ENCODE measurements around the gene GJB1.
A peak's percentile ranks its signal among the peaks of the same experiment; 100 is the strongest.
"Not testable (repeated sequence)": the region's sequence is repeated elsewhere in the genome, so short reads cannot be mapped to it uniquely, and the experiment has no call there.

GJB1 gene

GRCh38 chrX:71256051-71256450 is 33.0 kb downstream of the GJB1 start:
- intact Hi-C loops (cut with DNase I; ENCODE audit: low total_unique reads), result loop anchor here (10.0 kb wide), 1 partner anchor 109 kb away; the partner anchor contains the start of gene TAF1
- H3K9me3 ChIP-seq, result no peaks in the 10 kb centered on the region
- no peaks in the 10 kb centered on the region for H3K36me3 ChIP-seq
- no peak for DNase-seq
- H3K4me1 ChIP-seq, result peaks cover 0 to 17% (median 9%) of the 10 kb centered on the region in 4 donors
- no peak overlapping the region for H3K4me3 ChIP-seq
- TF ChIP-seq, protein P1, sequence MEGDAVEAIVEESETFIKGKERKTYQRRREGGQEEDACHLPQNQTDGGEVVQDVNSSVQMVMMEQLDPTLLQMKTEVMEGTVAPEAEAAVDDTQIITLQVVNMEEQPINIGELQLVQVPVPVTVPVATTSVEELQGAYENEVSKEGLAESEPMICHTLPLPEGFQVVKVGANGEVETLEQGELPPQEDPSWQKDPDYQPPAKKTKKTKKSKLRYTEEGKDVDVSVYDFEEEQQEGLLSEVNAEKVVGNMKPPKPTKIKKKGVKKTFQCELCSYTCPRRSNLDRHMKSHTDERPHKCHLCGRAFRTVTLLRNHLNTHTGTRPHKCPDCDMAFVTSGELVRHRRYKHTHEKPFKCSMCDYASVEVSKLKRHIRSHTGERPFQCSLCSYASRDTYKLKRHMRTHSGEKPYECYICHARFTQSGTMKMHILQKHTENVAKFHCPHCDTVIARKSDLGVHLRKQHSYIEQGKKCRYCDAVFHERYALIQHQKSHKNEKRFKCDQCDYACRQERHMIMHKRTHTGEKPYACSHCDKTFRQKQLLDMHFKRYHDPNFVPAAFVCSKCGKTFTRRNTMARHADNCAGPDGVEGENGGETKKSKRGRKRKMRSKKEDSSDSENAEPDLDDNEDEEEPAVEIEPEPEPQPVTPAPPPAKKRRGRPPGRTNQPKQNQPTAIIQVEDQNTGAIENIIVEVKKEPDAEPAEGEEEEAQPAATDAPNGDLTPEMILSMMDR (IDR thresholded peaks at IDR 0.05), result no peak
- H3K27ac ChIP-seq, result peak overlapping the region; percentile 91 to 92
- no peaks in the 10 kb centered on the region for H3K27me3 ChIP-seq

DNA sequence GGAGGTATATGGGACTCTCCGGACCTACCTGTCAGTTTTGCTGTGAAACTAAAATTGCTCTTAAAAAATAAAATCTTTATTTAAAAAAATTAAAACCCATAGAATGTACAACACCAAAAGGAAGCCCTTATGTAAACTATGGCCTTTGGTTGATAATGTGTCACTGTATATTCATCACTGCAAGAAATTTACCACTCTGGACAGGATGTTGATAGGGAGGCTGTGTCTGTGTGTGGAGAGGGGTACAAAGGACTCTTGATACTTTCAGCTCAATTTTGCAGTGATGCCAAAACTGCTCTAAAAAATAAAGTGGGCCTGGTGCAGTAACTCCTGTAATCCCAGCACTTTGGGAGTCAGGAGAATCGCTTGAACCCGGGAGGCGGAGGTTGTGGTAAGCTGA is 33.8 kb downstream of the GJB1 start:
- no peak for DNase-seq
- intact Hi-C loops (cut with DNase I; ENCODE audit: low total_unique reads), result loop anchor here (10.0 kb wide), 1 partner anchor 108 kb away; the partner anchor contains the start of gene TAF1
- H3K36me3 ChIP-seq, result no peaks in the 10 kb centered on the region
- no peak overlapping the region for H3K27ac ChIP-seq
- H3K4me3 ChIP-seq, result no peak overlapping the region
- H3K4me1 ChIP-seq, result peaks cover 0 to 17% (median 9%) of the 10 kb centered on the region in 4 donors
- TF ChIP-seq, protein P1 (IDR thresholded peaks at IDR 0.05), result no peak
- H3K27me3 ChIP-seq, result no peaks in the 10 kb centered on the region
- H3K9me3 ChIP-seq, result no peaks in the 10 kb centered on the region

- H3K4me1 ChIP-seq; H3K27me3 ChIP-seq; H3K27ac ChIP-seq; H3K4me3 ChIP-seq; H3K36me3 ChIP-seq; H3K9me3 ChIP-seq; intact Hi-C loops (cut with DNase I; ENCODE audit: low total_unique reads); DNase-seq: not testable (repeated sequence)
Observed at GRCh38 chrX:71268624-71269023, 45.6 kb downstream of the GJB1 start.

- intact Hi-C loops (cut with DNase I; ENCODE audit: low total_unique reads), result no loop called here
- no peak overlapping the region for H3K4me3 ChIP-seq
- no peak for DNase-seq
Observed at GRCh38 chrX:71269801-71270395, 46.9 kb downstream of the GJB1 start.

DNA sequence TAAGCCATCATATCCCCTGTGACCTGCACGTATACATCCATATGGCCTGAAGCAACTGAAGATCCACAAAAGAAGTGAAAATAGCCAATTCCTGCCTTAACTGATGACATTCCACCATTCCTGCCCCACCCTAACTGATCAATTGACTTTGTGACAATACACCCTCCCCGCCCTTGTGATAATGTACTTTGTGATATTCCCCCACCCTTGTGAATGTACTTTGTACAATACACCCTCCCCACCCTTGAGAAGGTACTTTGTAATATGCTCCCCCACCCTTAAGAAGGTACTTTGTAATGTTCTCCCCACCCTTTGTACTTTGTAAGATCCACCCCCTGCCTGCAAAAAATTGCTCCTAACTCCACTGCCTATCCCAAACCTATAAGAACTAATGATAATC is 49.3 kb downstream of the GJB1 start:
- H3K9me3 ChIP-seq; intact Hi-C loops (cut with DNase I; ENCODE audit: low total_unique reads); H3K27me3 ChIP-seq; H3K36me3 ChIP-seq; DNase-seq; H3K4me3 ChIP-seq; H3K4me1 ChIP-seq; H3K27ac ChIP-seq: not testable (repeated sequence)

More at GRCh38 chrX:71269801-71270395, 46.9 kb downstream of the GJB1 start:
- Histone ChIP-seq H3K27me3 (no peaks in the 10 kb centered on the region), H3K9me3 (peaks cover 0 to 10% (median 0%) of the 10 kb centered on the region in 3 donors), H3K4me1 (no peaks in the 10 kb centered on the region), H3K27ac (no peak overlapping the region), H3K36me3 (no peaks in the 10 kb centered on the region)
- TF ChIP-seq, protein P1 (IDR thresholded peaks at IDR 0.05), result no peak

All from tibial artery (tissue), 4 donors.